NB4 (cell line): Measurements from ENCODE around the gene EXD3.

Experiments used
- DNase-seq: peaks from one replicate; pipeline ENCODE4 v3.0.0; 2010; ENCODE audit warnings: low read depth
- H3K4me3 ChIP-seq: one replicate; pipeline ENCODE4 v1.5.1; 2011; ENCODE audit warnings: mild to moderate bottlenecking, low read depth, low read length, moderate library complexity
- MAX ChIP-seq: IDR thresholded peaks from 2 replicates; pipeline ENCODE4 v1.6.1; 2011; ENCODE audit warnings: low read depth, low read length
- MYC ChIP-seq: IDR thresholded peaks from 2 replicates; pipeline ENCODE4 v1.6.1; 2011; ENCODE audit warnings: low read depth, low read length
- POLR2A ChIP-seq: IDR thresholded peaks from 2 replicates; pipeline ENCODE4 v1.6.1; 2011; ENCODE audit warnings: mild to moderate bottlenecking; ENCODE audit not compliant: insufficient read length; ENCODE audit errors: extremely low read depth
- TF ChIP-seq, protein P1 (sequence below): IDR thresholded peaks from one replicate; pipeline ENCODE4 v1.5.1; 2012; ENCODE audit warnings: low read depth, low read length

Gene EXD3

GRCh38 chr9:137449931-137450538 is 27.1 kb upstream of the EXD3 start:
- TF ChIP-seq MYC: no peak
- TF ChIP-seq MAX: peak; percentile 48; the same call in 1 of the 2 replicates
- no peak overlapping the region for H3K4me3 ChIP-seq
- DNase-seq: peak; percentile 70

DNA sequence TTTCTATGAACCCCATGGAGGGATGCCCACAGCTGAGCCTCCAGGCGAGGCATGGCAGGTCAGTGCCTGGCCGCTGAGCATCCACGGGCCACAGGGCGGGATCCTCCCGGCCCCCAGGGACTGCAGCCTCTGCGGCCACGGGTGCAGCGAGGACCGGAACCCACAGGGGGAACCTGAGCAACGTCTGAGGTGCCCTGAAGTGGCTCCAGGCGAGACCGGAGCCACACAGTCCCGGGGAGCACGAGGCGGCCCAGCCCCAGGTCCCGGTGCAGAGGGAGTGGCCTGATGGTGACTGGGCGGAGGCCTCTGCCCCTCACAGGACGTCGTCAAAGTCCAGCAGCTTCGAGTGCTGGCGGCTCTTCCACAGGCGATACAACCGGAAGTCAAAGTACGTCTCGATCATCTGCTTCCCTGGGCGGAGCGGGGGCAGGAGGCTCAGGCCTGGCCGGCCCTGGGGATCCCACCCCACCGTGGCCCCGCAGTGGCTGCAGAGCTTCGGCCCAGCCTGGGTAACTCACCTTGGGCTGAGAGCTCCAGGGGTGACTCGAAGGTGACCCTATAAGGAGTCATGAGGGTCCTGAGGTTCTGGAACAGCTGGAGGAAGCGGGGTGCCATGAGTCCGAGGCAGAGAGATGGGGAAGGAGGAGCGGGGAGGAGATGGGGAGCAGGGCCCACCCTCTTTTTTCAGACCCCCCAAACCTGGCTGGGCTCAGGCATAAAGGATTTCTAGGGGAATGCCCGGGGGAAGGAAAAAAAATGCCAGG is 26.3 kb upstream of the EXD3 start:
- no peak overlapping the region for H3K4me3 ChIP-seq
- no peak for TF ChIP-seq MYC
- no peak for TF ChIP-seq MAX
- TF ChIP-seq POLR2A: no peak
- TF ChIP-seq, protein P1, sequence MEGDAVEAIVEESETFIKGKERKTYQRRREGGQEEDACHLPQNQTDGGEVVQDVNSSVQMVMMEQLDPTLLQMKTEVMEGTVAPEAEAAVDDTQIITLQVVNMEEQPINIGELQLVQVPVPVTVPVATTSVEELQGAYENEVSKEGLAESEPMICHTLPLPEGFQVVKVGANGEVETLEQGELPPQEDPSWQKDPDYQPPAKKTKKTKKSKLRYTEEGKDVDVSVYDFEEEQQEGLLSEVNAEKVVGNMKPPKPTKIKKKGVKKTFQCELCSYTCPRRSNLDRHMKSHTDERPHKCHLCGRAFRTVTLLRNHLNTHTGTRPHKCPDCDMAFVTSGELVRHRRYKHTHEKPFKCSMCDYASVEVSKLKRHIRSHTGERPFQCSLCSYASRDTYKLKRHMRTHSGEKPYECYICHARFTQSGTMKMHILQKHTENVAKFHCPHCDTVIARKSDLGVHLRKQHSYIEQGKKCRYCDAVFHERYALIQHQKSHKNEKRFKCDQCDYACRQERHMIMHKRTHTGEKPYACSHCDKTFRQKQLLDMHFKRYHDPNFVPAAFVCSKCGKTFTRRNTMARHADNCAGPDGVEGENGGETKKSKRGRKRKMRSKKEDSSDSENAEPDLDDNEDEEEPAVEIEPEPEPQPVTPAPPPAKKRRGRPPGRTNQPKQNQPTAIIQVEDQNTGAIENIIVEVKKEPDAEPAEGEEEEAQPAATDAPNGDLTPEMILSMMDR: no peak
- no peak for DNase-seq

DNA sequence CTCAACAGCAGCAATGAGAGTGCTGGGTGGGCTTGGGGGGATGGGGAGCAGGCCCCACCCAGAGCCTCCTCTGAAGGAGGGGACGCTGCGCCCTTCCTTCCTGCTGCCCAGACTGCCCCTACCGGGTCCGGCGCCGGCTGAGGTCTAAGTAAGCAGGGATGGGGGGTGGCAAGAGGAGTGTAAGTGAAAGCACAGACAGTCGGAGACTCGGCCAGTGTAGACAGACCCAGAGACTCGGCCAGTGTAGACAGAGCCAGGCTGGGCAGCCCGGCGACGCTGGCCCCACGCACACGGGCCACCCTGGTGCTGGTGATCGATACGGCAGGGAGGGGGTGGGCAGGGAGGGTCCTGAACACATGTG is 25.6 kb upstream of the EXD3 start:
- no peak for DNase-seq
- TF ChIP-seq MYC: no peak
- TF ChIP-seq, protein P1: no peak
- no peak for TF ChIP-seq POLR2A
- no peak for TF ChIP-seq MAX
- H3K4me3 ChIP-seq: no peak overlapping the region

DNA sequence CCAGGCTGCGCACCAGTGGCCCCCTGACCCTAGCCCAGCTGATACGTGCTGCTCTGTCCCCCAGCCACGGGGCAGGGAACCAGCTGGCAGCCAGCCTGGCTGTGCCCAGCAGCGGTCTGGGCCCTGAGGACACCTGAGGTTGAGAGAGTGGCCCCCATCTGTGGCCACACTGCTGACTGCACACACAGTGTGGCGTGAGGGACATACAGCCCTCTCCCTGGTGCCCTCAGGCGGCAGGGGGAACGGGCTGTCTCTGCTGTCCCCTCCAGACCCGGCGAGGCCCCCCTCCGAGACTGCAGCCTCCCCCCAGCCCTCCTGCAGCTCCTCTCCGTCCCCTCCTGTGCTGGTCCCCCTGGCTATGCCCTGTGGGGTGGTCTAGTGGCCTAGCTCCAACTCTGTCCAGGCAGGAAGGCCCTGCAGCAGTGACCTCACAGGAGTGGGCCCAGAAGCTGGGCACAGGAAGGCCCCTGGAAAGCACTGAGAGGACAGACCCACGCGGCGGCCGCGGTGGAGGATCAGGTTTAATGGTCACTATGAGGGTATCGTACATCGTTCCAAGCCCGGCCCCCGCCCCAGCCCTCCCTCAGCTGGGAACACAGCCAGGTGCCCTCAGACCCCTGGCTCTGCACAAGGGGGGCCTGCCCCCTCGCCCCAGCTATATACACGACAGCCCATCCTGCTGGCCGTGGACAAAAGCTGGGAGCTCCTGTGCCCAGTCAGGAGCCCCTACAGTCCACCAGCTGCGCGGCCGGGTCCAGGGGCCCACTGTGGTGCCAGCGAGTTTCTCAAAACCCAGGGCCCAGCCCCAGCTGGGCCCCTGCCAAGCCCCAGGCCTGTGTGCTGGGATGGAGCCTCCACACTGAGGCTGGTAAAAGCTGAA is 25.0 kb upstream of the EXD3 start:
- no peak overlapping the region for H3K4me3 ChIP-seq
- TF ChIP-seq MYC: no peak
- TF ChIP-seq, protein P1: no peak
- DNase-seq: no peak

GRCh38 chr9:137446851-137447471 is 24.0 kb upstream of the EXD3 start:
- H3K4me3 ChIP-seq: no peak overlapping the region
- DNase-seq: no peak
- TF ChIP-seq POLR2A (no peak), MYC (no peak), MAX (no peak)
- TF ChIP-seq, protein P1: no peak

- DNase-seq: no peak
- no peak overlapping the region for H3K4me3 ChIP-seq
- TF ChIP-seq POLR2A (no peak), MAX (no peak), MYC (no peak)
- TF ChIP-seq, protein P1: no peak
These were observed 23.0 kb upstream of the EXD3 start for GRCh38 chr9:137445930-137446431.
